ENCODE results near the gene NAA10.

DNA sequence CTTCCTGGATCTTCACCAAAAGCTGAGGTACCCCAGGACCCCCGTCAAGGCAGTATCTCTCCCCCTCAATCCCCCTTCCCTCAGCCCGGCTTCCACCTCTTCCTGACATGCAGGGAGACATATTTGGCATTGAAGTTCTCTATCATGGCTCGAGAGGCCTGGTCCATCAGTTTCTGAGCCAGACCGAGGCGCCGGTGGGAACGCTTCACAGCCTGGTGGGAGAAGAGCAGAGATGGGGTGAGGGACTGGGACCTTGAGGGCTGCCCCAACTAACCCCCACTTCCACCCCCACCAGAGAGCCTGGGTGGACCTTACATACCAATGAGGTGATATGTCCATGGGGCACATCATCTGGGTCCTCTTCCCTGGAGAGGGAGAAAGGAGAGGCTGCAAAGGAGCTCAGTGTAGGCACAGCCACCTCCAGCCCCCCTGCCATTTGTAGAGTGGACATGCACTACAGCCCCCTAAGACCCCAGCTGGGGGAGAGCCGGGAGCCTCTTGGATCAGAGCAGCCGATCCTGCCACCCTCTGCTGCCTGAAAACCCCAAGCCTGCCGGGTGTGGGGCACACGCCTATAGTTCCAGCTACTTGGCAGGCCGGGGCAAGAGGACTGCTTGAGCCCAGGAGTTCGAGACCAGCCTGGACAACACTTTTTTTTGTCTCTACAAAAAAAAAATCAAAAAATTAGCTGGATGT lies 2.5 kb downstream of the NAA10 start:
- TF ChIP-seq, protein P1, sequence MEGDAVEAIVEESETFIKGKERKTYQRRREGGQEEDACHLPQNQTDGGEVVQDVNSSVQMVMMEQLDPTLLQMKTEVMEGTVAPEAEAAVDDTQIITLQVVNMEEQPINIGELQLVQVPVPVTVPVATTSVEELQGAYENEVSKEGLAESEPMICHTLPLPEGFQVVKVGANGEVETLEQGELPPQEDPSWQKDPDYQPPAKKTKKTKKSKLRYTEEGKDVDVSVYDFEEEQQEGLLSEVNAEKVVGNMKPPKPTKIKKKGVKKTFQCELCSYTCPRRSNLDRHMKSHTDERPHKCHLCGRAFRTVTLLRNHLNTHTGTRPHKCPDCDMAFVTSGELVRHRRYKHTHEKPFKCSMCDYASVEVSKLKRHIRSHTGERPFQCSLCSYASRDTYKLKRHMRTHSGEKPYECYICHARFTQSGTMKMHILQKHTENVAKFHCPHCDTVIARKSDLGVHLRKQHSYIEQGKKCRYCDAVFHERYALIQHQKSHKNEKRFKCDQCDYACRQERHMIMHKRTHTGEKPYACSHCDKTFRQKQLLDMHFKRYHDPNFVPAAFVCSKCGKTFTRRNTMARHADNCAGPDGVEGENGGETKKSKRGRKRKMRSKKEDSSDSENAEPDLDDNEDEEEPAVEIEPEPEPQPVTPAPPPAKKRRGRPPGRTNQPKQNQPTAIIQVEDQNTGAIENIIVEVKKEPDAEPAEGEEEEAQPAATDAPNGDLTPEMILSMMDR (IDR thresholded peaks at IDR 0.05) = no peak
- no peak for TF ChIP-seq POLR2A (IDR thresholded peaks at IDR 0.05)
